ENCODE results near the gene OSTF1. TPM values are rescaled to one million over a fixed set of nuclear protein-coding genes. Genes with fewer than 3 reads are reported as not detected.
A peak's percentile ranks its signal among the peaks of the same experiment; 100 is the strongest.

OSTF1 gene
- polyA plus RNA-seq, 3 donors: 22.9 to 25.9 (median 24.7) TPM

- DNase-seq (ENCODE audit: extremely low read depth in 1 of 11, low read depth in 9 of 11, low spot score in 4 of 11): no peak
Observed at GRCh38 chr9:75105841-75106240, 17.5 kb downstream of the OSTF1 start.

GRCh38 chr9:75106857-75107256 lies 18.5 kb downstream of the OSTF1 start:
- DNase-seq (ENCODE audit: extremely low read depth in 1 of 11, low read depth in 9 of 11, low spot score in 4 of 11): peak in 6 of 11 donors; percentile 44 to 71 (median 48)

- DNase-seq (ENCODE audit: extremely low read depth in 1 of 11, low read depth in 9 of 11, low spot score in 4 of 11): no peak
Observed at GRCh38 chr9:75108571-75108970, 20.3 kb downstream of the OSTF1 start.

GRCh38 chr9:75109210-75109839 lies 21.0 kb downstream of the OSTF1 start:
- DNase-seq (ENCODE audit: extremely low read depth in 1 of 11, low read depth in 9 of 11, low spot score in 4 of 11): no peak

GRCh38 chr9:75111019-75111622 lies 22.8 kb downstream of the OSTF1 start:
- no peak for DNase-seq (ENCODE audit: extremely low read depth in 1 of 11, low read depth in 9 of 11, low spot score in 4 of 11)

GRCh38 chr9:75112789-75113188 lies 24.5 kb downstream of the OSTF1 start:
- DNase-seq (ENCODE audit: extremely low read depth in 1 of 11, low read depth in 9 of 11, low spot score in 4 of 11): no peak

GRCh38 chr9:75116306-75116705 lies 28.0 kb downstream of the OSTF1 start:
- no peak for DNase-seq (ENCODE audit: extremely low read depth in 1 of 11, low read depth in 9 of 11, low spot score in 4 of 11)

GRCh38 chr9:75117564-75117963 lies 29.2 kb downstream of the OSTF1 start:
- DNase-seq (ENCODE audit: extremely low read depth in 1 of 11, low read depth in 9 of 11, low spot score in 4 of 11): no peak

- no peak for DNase-seq (ENCODE audit: extremely low read depth in 1 of 11, low read depth in 9 of 11, low spot score in 4 of 11)
Observed at GRCh38 chr9:75120686-75121085, 32.4 kb downstream of the OSTF1 start.

GRCh38 chr9:75121914-75122558 lies 33.7 kb downstream of the OSTF1 start:
- no peak for DNase-seq (ENCODE audit: extremely low read depth in 1 of 11, low read depth in 9 of 11, low spot score in 4 of 11)

GRCh38 chr9:75123696-75124095 lies 35.4 kb downstream of the OSTF1 start:
- DNase-seq (ENCODE audit: extremely low read depth in 1 of 11, low read depth in 9 of 11, low spot score in 4 of 11): no peak

- DNase-seq (ENCODE audit: extremely low read depth in 1 of 11, low read depth in 9 of 11, low spot score in 4 of 11): no peak
Observed at GRCh38 chr9:75128535-75128934, 40.2 kb downstream of the OSTF1 start.

GRCh38 chr9:75130172-75130571 lies 41.9 kb downstream of the OSTF1 start:
- DNase-seq (ENCODE audit: extremely low read depth in 1 of 11, low read depth in 9 of 11, low spot score in 4 of 11): no peak

GRCh38 chr9:75130621-75131230 lies 42.4 kb downstream of the OSTF1 start:
- no peak for DNase-seq (ENCODE audit: extremely low read depth in 1 of 11, low read depth in 9 of 11, low spot score in 4 of 11)

- no peak for DNase-seq (ENCODE audit: extremely low read depth in 1 of 11, low read depth in 9 of 11, low spot score in 4 of 11)
Observed at GRCh38 chr9:75131700-75132099, 43.4 kb downstream of the OSTF1 start.

GRCh38 chr9:75132244-75132643 lies 43.9 kb downstream of the OSTF1 start:
- no peak for DNase-seq (ENCODE audit: extremely low read depth in 1 of 11, low read depth in 9 of 11, low spot score in 4 of 11)

GRCh38 chr9:75133396-75133795 lies 45.1 kb downstream of the OSTF1 start:
- no peak for DNase-seq (ENCODE audit: extremely low read depth in 1 of 11, low read depth in 9 of 11, low spot score in 4 of 11)

- DNase-seq (ENCODE audit: extremely low read depth in 1 of 11, low read depth in 9 of 11, low spot score in 4 of 11): no peak
Observed at GRCh38 chr9:75134495-75134894, 46.2 kb downstream of the OSTF1 start.

- DNase-seq (ENCODE audit: extremely low read depth in 1 of 11, low read depth in 9 of 11, low spot score in 4 of 11): no peak
Observed at GRCh38 chr9:75138260-75139040, 50.1 kb downstream of the OSTF1 start.
